GM21367 (cell line): ENCODE results near the gene PGK1.

ENCODE experiments used
- ATAC-seq: cut with Tn5 transposase; IDR thresholded peaks from one replicate; pipeline ENCODE4 v1.9.1; 2021; ENCODE audit not compliant: unreplicated experiment

Gene PGK1

GRCh38 chrX:78165425-78165824 is 61.4 kb downstream of the PGK1 start:
- ATAC-seq, result no peak

- ATAC-seq, result no peak
These were observed 64.0 kb downstream of the PGK1 start for GRCh38 chrX:78168065-78168464.
